Vagina (tissue), 2 donors: ENCODE data around the gene CSK.

Experiments
- POLR2AphosphoS5 ChIP-seq, 2 donors: sonication (generic); formaldehyde crosslinking; IDR thresholded peaks; one replicate each; pipeline ENCODE4 v1.9.0; 2017; ENCODE audit warnings: antibody characterized with exemption in 2 of 2, mild to moderate bottlenecking in 2 of 2, low read depth in 1 of 2; ENCODE audit not compliant: insufficient read depth in 1 of 2
- TF ChIP-seq, protein P1 (sequence below), 3 experiments: fragments of 450-650 bp in 2 of 3; fragments of 200-600 bp in 1 of 3; sonication (generic) in 1 of 3; IDR thresholded peaks; one replicate each; pipeline ENCODE4 v1.5.1; 2017 to 2019; ENCODE audit warnings: antibody characterized with exemption in 3 of 3, mild to moderate bottlenecking in 2 of 3, moderate library complexity in 2 of 3

GRCh38 chr15:74838137-74838516, 56.2 kb downstream of the CSK start:
- TF ChIP-seq POLR2AphosphoS5 (IDR thresholded peaks at IDR 0.05; ENCODE audit: insufficient read depth in 1 of 2, low read depth in 1 of 2) = no peak
- TF ChIP-seq, protein P1, sequence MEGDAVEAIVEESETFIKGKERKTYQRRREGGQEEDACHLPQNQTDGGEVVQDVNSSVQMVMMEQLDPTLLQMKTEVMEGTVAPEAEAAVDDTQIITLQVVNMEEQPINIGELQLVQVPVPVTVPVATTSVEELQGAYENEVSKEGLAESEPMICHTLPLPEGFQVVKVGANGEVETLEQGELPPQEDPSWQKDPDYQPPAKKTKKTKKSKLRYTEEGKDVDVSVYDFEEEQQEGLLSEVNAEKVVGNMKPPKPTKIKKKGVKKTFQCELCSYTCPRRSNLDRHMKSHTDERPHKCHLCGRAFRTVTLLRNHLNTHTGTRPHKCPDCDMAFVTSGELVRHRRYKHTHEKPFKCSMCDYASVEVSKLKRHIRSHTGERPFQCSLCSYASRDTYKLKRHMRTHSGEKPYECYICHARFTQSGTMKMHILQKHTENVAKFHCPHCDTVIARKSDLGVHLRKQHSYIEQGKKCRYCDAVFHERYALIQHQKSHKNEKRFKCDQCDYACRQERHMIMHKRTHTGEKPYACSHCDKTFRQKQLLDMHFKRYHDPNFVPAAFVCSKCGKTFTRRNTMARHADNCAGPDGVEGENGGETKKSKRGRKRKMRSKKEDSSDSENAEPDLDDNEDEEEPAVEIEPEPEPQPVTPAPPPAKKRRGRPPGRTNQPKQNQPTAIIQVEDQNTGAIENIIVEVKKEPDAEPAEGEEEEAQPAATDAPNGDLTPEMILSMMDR (IDR thresholded peaks at IDR 0.05) = no peak
